CD4-positive, alpha-beta T cell (primary cell): ENCODE measurements around the gene KIAA1217. TPM values are rescaled to one million over a fixed set of nuclear protein-coding genes. Genes with fewer than 3 reads are reported as not detected.

Source experiments
- ATAC-seq: fragments of 200-7000 bp; cut with Tn5 transposase; one replicate; pipeline ENCODE4 v1.10.0; 2022; ENCODE audit warnings: mild to moderate bottlenecking; ENCODE audit not compliant: poor library complexity
- CTCF ChIA-PET: fragments of 350-600 bp; sonication (Branson Sonifier 250); formaldehyde crosslinking; loops from one replicate; lab custom pipeline; 2021; ENCODE audit warnings: antibody characterized with exemption, inconsistent platforms; lab: Charles Lee
- POLR2A ChIA-PET: fragments of 350-600 bp; sonication (Branson Sonifier 250); formaldehyde crosslinking; loops from one replicate; lab custom pipeline; 2021; ENCODE audit warnings: antibody characterized with exemption, inconsistent platforms; lab: Charles Lee
- DNase-seq, 14 experiments: peaks; one replicate each; pipeline ENCODE4 v3.0.0-alpha.2; 2013 to 2020; ENCODE audit warnings: mixed read lengths in 2 of 14
- H3K27ac ChIP-seq, 2 donors: one replicate each; pipeline versions ENCODE4 v1.5.1 to v1.7.0; 2013; ENCODE audit warnings: low read length in 2 of 2, low read depth in 1 of 2, mild to moderate bottlenecking in 1 of 2
- H3K27me3 ChIP-seq, 2 experiments: 1 replicate in 1 of 2; 2 replicates in 1 of 2; pipeline versions ENCODE4 v1.6.1 to v1.7.0; 2013; ENCODE audit warnings: low read length in 2 of 2, control low read depth in 1 of 2, mild to moderate bottlenecking in 1 of 2, moderate library complexity in 1 of 2; ENCODE audit not compliant: insufficient read depth in 2 of 2, control insufficient read depth in 1 of 2
- H3K36me3 ChIP-seq: one replicate; pipeline ENCODE4 v1.6.1; 2013; ENCODE audit warnings: low read length, control low read depth; ENCODE audit not compliant: insufficient read depth
- H3K4me1 ChIP-seq: one replicate; pipeline ENCODE4 v1.6.1; 2013; ENCODE audit warnings: low read length, control low read depth; ENCODE audit not compliant: insufficient read depth
- H3K4me3 ChIP-seq: one replicate; pipeline ENCODE4 v1.5.1; 2013; ENCODE audit warnings: mild to moderate bottlenecking, low read length, moderate library complexity
- H3K9me3 ChIP-seq, 2 experiments: 1 replicate in 1 of 2; 2 replicates in 1 of 2; pipeline versions ENCODE4 v1.6.1 to v1.7.0; 2013; ENCODE audit warnings: low read length in 2 of 2, mild to moderate bottlenecking in 2 of 2, control low read depth in 1 of 2, moderate library complexity in 1 of 2; ENCODE audit not compliant: control insufficient read depth in 1 of 2, insufficient read depth in 1 of 2
- H3K27ac Mint-ChIP-seq: one replicate; pipeline ENCODE4 v1.8.0; 2020; ENCODE audit warnings: mixed read lengths
- H3K27me3 Mint-ChIP-seq: one replicate; pipeline ENCODE4 v1.8.0; 2021; ENCODE audit warnings: mixed read lengths
- H3K36me3 Mint-ChIP-seq: one replicate; pipeline ENCODE4 v1.8.0; 2021; ENCODE audit warnings: low read depth, mixed read lengths
- H3K4me1 Mint-ChIP-seq: one replicate; pipeline ENCODE4 v1.8.0; 2021; ENCODE audit warnings: low read depth, mixed read lengths
- H3K4me3 Mint-ChIP-seq: one replicate; pipeline ENCODE4 v1.8.0; 2020; ENCODE audit warnings: mild to moderate bottlenecking, mixed read lengths
- H3K9me3 Mint-ChIP-seq: one replicate; pipeline ENCODE4 v1.8.0; 2020; ENCODE audit warnings: mixed read lengths
- intact Hi-C, 2 experiments: fragments of 100-400 bp; cut with DNase I in 1 of 2; cut with micrococcal nuclease in 1 of 2; formaldehyde crosslinking; loops; one replicate each; pipeline versions ENCODE4 v1.15.1 to v1.9.0; 2023 to 2025; cut with DNase I, micrococcal nuclease
- total RNA-seq, 174 experiments: library from RNA in 2 of 174; stranded (reverse) in 2 of 174; gene quantifications; one replicate each; pipeline ENCODE4 v1.2.3 and lab custom pipeline; 2021 to 2026
- TF ChIP-seq, protein P1 (sequence below): fragments of 200-600 bp; IDR thresholded peaks from one replicate; pipeline ENCODE4 v1.8.0; 2022; ENCODE audit warnings: antibody characterized with exemption, mild to moderate bottlenecking

The KIAA1217 gene
- total RNA-seq, 2 experiments from 2014 or later, result not detected

DNA sequence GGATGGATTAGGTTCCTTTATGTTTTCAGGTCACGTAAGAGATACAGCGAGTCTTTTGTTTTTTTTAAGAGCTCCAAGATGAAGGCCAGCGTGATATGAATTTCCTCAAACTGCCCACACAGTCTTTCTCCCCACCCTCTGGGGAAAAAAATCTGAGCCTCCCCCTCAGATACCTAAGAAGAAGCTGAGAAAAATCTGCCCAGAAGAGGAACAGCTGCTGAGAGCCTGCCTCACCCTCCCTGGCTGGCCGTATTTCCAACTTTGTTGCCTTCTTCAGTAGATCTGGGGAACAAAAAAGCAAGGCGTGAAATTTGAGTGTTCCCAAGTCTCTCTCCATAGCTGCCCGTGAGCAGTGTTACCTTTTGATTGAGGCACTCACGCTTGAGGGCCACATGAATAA, 208.1 kb downstream of the KIAA1217 start:
- TF ChIP-seq, protein P1, sequence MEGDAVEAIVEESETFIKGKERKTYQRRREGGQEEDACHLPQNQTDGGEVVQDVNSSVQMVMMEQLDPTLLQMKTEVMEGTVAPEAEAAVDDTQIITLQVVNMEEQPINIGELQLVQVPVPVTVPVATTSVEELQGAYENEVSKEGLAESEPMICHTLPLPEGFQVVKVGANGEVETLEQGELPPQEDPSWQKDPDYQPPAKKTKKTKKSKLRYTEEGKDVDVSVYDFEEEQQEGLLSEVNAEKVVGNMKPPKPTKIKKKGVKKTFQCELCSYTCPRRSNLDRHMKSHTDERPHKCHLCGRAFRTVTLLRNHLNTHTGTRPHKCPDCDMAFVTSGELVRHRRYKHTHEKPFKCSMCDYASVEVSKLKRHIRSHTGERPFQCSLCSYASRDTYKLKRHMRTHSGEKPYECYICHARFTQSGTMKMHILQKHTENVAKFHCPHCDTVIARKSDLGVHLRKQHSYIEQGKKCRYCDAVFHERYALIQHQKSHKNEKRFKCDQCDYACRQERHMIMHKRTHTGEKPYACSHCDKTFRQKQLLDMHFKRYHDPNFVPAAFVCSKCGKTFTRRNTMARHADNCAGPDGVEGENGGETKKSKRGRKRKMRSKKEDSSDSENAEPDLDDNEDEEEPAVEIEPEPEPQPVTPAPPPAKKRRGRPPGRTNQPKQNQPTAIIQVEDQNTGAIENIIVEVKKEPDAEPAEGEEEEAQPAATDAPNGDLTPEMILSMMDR, result no peak
- H3K27ac Mint-ChIP-seq, result no peak overlapping the region
- Histone ChIP-seq H3K27ac (no peak overlapping the region), H3K4me1 (no peaks in the 10 kb centered on the region), H3K36me3 (no peaks in the 10 kb centered on the region), H3K27me3 (peaks cover 0 to 2% of the 10 kb centered on the region in 2 experiments), H3K9me3 (peaks cover 0 to 6% of the 10 kb centered on the region in 2 experiments), H3K4me3 (no peak overlapping the region)
- H3K27me3 Mint-ChIP-seq, result peaks cover 11% of the 10 kb centered on the region
- no peak for ATAC-seq
- no peaks in the 10 kb centered on the region for H3K36me3 Mint-ChIP-seq
- no peaks in the 10 kb centered on the region for H3K9me3 Mint-ChIP-seq
- CTCF ChIA-PET, result no interaction called here
- H3K4me3 Mint-ChIP-seq, result no peak overlapping the region
- POLR2A ChIA-PET, result no interaction called here
- intact Hi-C loops, result no loop called here
- no peak for DNase-seq
- H3K4me1 Mint-ChIP-seq, result no peaks in the 10 kb centered on the region

DNA sequence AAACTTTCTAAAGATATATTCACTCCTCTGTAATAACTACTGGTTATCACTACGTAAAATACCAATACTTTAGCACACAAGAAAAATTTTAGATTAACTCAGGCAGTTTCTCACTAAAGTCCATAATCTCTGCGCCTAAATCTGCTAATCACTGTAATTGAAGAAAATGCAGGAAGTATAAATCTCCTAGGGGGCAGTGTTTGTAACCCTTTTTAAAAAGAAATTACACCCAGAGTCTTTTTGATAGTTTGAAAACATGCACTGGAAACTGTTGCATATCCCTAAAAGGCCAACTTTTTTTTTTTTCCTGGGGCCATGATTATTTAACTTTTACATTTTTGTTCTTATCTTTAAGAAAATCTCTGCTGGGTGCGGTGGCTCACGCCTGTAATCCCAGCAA, 209.6 kb downstream of the KIAA1217 start:
- no peak for ATAC-seq
- peaks cover 11% of the 10 kb centered on the region for H3K27me3 Mint-ChIP-seq
- Histone ChIP-seq H3K27ac (no peak overlapping the region), H3K9me3 (peaks cover 0 to under 1% of the 10 kb centered on the region in 2 experiments), H3K4me1 (no peaks in the 10 kb centered on the region), H3K4me3 (no peak overlapping the region), H3K36me3 (no peaks in the 10 kb centered on the region), H3K27me3 (peaks cover 0 to 2% of the 10 kb centered on the region in 2 experiments)
- H3K9me3 Mint-ChIP-seq, result no peaks in the 10 kb centered on the region
- intact Hi-C loops, result no loop called here
- no peak overlapping the region for H3K4me3 Mint-ChIP-seq
- DNase-seq, result no peak
- no peak overlapping the region for H3K27ac Mint-ChIP-seq
- POLR2A ChIA-PET, result no interaction called here
- H3K4me1 Mint-ChIP-seq, result no peaks in the 10 kb centered on the region
- H3K36me3 Mint-ChIP-seq, result no peaks in the 10 kb centered on the region
- CTCF ChIA-PET, result no interaction called here
- TF ChIP-seq, protein P1, result no peak

DNA sequence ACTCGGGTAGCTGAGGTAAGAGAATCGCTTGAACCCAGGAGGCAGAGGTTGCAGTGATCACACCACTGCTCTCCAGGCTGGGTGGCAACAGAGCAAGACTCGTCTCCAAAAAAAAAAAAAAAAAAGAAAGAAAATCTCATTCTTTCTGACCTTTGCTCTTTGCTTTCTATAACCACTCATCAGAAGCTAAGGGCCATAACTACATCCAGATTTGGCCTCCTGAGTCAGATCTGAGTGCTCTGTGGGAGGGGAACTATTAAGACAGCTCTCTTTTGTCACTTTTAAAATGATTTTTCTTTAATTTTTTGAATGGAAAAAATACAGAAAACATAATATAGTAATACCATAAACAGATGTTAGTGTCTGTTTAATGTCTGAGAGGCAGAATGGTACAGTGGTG, 210.1 kb downstream of the KIAA1217 start:
- Mint-ChIP-seq H3K27me3 (peaks cover 13% of the 10 kb centered on the region), H3K4me3 (no peak overlapping the region), H3K27ac (no peak overlapping the region), H3K4me1 (no peaks in the 10 kb centered on the region), H3K9me3 (no peaks in the 10 kb centered on the region), H3K36me3 (no peaks in the 10 kb centered on the region)
- Histone ChIP-seq H3K4me1 (no peaks in the 10 kb centered on the region), H3K36me3 (no peaks in the 10 kb centered on the region), H3K27ac (no peak overlapping the region), H3K9me3 (no peaks in the 10 kb centered on the region), H3K4me3 (no peak overlapping the region), H3K27me3 (peaks cover 0 to 2% of the 10 kb centered on the region in 2 experiments)
- TF ChIP-seq, protein P1, result no peak
- ChIA-PET POLR2A (no interaction called here), CTCF (no interaction called here)
- intact Hi-C loops, result no loop called here
- DNase-seq (no peak), ATAC-seq (no peak)
